GM12878 (cell line): ENCODE measurements around the gene CSAD. TPM values are rescaled to one million over a fixed set of nuclear protein-coding genes. Genes with fewer than 3 reads are reported as not detected.

Experiments used
- CBX5 ChIP-seq: sonication (generic); IDR thresholded peaks from 2 replicates; pipeline ENCODE4 v1.6.1; 2016; ENCODE audit warnings: low read depth, moderate library complexity, mild to moderate bottlenecking, inconsistent platforms
- CREM ChIP-seq: IDR thresholded peaks from 2 replicates; pipeline ENCODE4 v1.6.1; 2014; ENCODE audit warnings: antibody characterized with exemption, low read depth
- FOXK2 ChIP-seq: fragments of 450-650 bp; IDR thresholded peaks from 2 replicates; pipeline ENCODE4 v1.6.1; 2017; ENCODE audit warnings: mild to moderate bottlenecking, moderate library complexity
- IKZF1 ChIP-seq: fragments of 450-650 bp; conservative IDR thresholded peaks from 2 replicates; pipeline ENCODE4 v1.6.1; 2017; ENCODE audit warnings: antibody characterized with exemption, mild to moderate bottlenecking
- MTA2 ChIP-seq: fragments of 450-650 bp; IDR thresholded peaks from 2 replicates; pipeline ENCODE4 v1.6.1; 2016; ENCODE audit warnings: low read depth, mild to moderate bottlenecking, moderate library complexity
- MTA3 ChIP-seq: IDR thresholded peaks from 2 replicates; pipeline ENCODE4 v1.6.1; 2012; ENCODE audit warnings: low read length, inconsistent platforms, borderline replicate concordance
- NBN ChIP-seq: fragments of 450-650 bp; IDR thresholded peaks from 2 replicates; pipeline ENCODE4 v1.6.1; 2016
- PML ChIP-seq: IDR thresholded peaks from 2 replicates; pipeline ENCODE4 v1.6.1; 2012; ENCODE audit warnings: low read length, inconsistent platforms
- POLR2AphosphoS5 ChIP-seq: IDR thresholded peaks from 2 replicates; pipeline ENCODE4 v1.6.1; 2011; ENCODE audit warnings: mild to moderate bottlenecking, low read length, inconsistent platforms
- RB1 ChIP-seq: fragments of 450-650 bp; formaldehyde crosslinking; IDR thresholded peaks from 2 replicates; pipeline ENCODE4 v1.6.1; 2017; ENCODE audit warnings: mild to moderate bottlenecking, borderline replicate concordance
- RELA ChIP-seq: fragments of 450-650 bp; IDR thresholded peaks from 2 replicates; pipeline ENCODE4 v1.8.0; 2014; ENCODE audit warnings: borderline replicate concordance; ENCODE audit not compliant: partially characterized antibody
- RUNX3 ChIP-seq: IDR thresholded peaks from 2 replicates; pipeline ENCODE4 v1.6.1; 2012; ENCODE audit warnings: low read length, inconsistent platforms
- SIN3A ChIP-seq: IDR thresholded peaks from 2 replicates; pipeline ENCODE4 v1.6.1; 2012; ENCODE audit warnings: low read depth, low read length, improper control_type of control experiment
- SIX5 ChIP-seq: IDR thresholded peaks from 2 replicates; pipeline ENCODE4 v1.6.1; 2011; ENCODE audit warnings: mild to moderate bottlenecking, low read depth, low read length, moderate library complexity; ENCODE audit not compliant: severe bottlenecking
- SUZ12 ChIP-seq: fragments of 200-600 bp; sonication (generic); IDR thresholded peaks from one replicate; pipeline ENCODE4 v1.6.1; 2018; ENCODE audit warnings: antibody characterized with exemption, mild to moderate bottlenecking; ENCODE audit not compliant: unreplicated experiment
- TCF7 ChIP-seq: IDR thresholded peaks from 2 replicates; pipeline ENCODE4 v1.6.1; 2014; ENCODE audit warnings: antibody characterized with exemption, borderline replicate concordance
- WRNIP1 ChIP-seq: IDR thresholded peaks from 2 replicates; pipeline ENCODE4 v1.6.1; 2011; ENCODE audit warnings: low read depth, low read length, improper control_type of control experiment, borderline replicate concordance
- YBX1 ChIP-seq: fragments of 450-650 bp; IDR thresholded peaks from 2 replicates; pipeline ENCODE4 v1.6.1; 2016; ENCODE audit warnings: antibody characterized with exemption
- ZNF274 ChIP-seq: IDR thresholded peaks from one replicate; pipeline ENCODE4 v1.8.0; 2011; ENCODE audit not compliant: insufficient read length, insufficient read depth
- polyA plus RNA-seq, 11 experiments: library from polyadenylated mRNA; depleted of rRNA in 4 of 11; unstranded in 6 of 11; stranded (reverse) in 5 of 11; fragments of >200 nt; fragmentation: Nextera tagmentation in 4 of 11; fragmentation: Illumina TruSeq in 1 of 11; extraction: Ambion mirVana in 4 of 11; extraction: Trizol in 1 of 11; gene quantifications; 1 replicate in 1 of 11; 2 replicates in 10 of 11; pipeline versions ENCODE4 v1.2.1 to v1.2.3, GENCODE V29; 2011 to 2016; ENCODE audit warnings: inconsistent platforms in 2 of 11, missing spikeins in 2 of 11, low read depth in 1 of 11
- total RNA-seq, 4 experiments: library from RNA; depleted of rRNA in 3 of 4; stranded (reverse); fragments of >200 nt in 3 of 4; fragmentation: Illumina TruSeq in 1 of 4; extraction: Trizol in 1 of 4; gene quantifications; 2 replicates each; pipeline versions ENCODE4 v1.2.1 to v1.2.3, GENCODE V29; 2013 to 2021
- TF ChIP-seq, protein P1 (sequence below): fragments of 450-650 bp; formaldehyde crosslinking; IDR thresholded peaks from 2 replicates; pipeline ENCODE4 v1.4.0; 2022; ENCODE audit warnings: mild to moderate bottlenecking, moderate library complexity
- TF ChIP-seq, protein P2 (sequence below): fragments of 450-650 bp; formaldehyde crosslinking; IDR thresholded peaks from 2 replicates; pipeline ENCODE4 v1.4.0; 2020; ENCODE audit warnings: mild to moderate bottlenecking, moderate library complexity
- TF ChIP-seq, protein P3 (sequence below): fragments of 450-650 bp; IDR thresholded peaks from 2 replicates; pipeline ENCODE4 v1.6.1; 2016; ENCODE audit warnings: mild to moderate bottlenecking
- TF ChIP-seq, protein P4 (sequence below): IDR thresholded peaks from 2 replicates; pipeline ENCODE4 v1.6.1; 2012; ENCODE audit warnings: low read depth, low read length, improper control_type of control experiment
- TF ChIP-seq, protein P5 (sequence below): IDR thresholded peaks from 2 replicates; pipeline ENCODE4 v1.6.1; 2011; ENCODE audit warnings: low read depth, low read length, improper control_type of control experiment, borderline replicate concordance

The CSAD gene
- total and polyA plus RNA-seq, 10 of the 15 experiments (the other 5 are each of a cell fraction or from before 2014, with no cell fraction given), result 1.1 to 20.4 (median 6.2) TPM

DNA sequence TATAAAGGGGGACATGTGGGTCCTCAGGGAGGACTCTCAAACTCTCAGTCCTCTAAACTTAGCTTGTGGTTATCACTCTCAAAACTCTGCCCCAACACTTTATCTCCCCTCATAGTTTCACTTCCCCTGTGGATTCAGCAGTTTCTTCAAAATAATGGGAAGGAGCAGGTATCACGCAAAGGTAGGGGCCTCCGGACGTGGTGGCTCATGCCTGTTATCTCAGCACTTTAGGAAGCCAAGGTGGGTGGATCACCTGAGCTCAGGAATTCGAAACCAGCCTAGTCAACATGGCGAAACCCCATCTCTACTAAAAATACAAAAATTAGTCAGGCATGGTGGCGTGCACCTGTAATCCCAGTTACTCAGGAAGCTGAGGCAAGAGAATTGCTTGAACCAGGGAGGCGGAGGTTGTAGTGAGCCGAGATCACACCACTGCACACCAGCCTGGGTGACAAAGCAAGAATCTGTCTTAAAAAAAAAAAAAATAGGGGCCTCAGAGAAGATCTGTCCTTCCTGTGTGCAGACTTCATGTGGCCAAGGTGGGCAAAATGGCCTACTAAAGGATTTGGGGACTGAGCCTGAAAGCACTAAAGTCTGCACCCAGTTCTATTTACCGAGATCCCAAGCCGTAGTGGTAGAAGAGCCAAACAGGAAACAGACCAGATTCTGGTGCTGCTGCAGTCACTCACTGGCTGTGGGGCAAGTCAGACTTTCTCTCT lies 19.9 kb upstream of the CSAD start (continued):
- TF ChIP-seq, protein P1, sequence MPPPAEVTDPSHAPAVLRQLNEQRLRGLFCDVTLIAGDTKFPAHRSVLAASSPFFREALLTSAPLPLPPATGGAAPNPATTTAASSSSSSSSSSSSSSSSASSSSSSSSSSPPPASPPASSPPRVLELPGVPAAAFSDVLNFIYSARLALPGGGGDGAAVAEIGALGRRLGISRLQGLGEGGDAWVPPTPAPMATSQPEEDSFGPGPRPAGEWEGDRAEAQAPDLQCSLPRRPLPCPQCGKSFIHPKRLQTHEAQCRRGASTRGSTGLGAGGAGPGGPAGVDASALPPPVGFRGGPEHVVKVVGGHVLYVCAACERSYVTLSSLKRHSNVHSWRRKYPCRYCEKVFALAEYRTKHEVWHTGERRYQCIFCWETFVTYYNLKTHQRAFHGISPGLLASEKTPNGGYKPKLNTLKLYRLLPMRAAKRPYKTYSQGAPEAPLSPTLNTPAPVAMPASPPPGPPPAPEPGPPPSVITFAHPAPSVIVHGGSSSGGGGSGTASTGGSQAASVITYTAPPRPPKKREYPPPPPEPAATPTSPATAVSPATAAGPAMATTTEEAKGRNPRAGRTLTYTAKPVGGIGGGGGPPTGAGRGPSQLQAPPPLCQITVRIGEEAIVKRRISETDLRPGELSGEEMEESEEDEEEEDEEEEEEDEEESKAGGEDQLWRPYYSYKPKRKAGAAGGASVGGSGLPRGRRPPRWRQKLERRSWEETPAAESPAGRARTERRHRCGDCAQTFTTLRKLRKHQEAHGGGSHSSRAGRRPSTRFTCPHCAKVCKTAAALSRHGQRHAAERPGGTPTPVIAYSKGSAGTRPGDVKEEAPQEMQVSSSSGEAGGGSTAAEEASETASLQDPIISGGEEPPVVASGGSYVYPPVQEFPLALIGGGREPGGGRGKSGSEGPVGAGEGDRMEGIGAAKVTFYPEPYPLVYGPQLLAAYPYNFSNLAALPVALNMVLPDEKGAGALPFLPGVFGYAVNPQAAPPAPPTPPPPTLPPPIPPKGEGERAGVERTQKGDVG (CRISPR knock-in tag), result no peak
- TF ChIP-seq FOXK2, result no peak
- TF ChIP-seq RB1, result no peak
- TF ChIP-seq SUZ12, result no peak
- no peak for TF ChIP-seq YBX1
- TF ChIP-seq WRNIP1, result no peak
- TF ChIP-seq PML, result peak; percentile 72; the same call in 1 of the 2 replicates
- peak; percentile 78 for TF ChIP-seq CREM
- TF ChIP-seq, protein P2, sequence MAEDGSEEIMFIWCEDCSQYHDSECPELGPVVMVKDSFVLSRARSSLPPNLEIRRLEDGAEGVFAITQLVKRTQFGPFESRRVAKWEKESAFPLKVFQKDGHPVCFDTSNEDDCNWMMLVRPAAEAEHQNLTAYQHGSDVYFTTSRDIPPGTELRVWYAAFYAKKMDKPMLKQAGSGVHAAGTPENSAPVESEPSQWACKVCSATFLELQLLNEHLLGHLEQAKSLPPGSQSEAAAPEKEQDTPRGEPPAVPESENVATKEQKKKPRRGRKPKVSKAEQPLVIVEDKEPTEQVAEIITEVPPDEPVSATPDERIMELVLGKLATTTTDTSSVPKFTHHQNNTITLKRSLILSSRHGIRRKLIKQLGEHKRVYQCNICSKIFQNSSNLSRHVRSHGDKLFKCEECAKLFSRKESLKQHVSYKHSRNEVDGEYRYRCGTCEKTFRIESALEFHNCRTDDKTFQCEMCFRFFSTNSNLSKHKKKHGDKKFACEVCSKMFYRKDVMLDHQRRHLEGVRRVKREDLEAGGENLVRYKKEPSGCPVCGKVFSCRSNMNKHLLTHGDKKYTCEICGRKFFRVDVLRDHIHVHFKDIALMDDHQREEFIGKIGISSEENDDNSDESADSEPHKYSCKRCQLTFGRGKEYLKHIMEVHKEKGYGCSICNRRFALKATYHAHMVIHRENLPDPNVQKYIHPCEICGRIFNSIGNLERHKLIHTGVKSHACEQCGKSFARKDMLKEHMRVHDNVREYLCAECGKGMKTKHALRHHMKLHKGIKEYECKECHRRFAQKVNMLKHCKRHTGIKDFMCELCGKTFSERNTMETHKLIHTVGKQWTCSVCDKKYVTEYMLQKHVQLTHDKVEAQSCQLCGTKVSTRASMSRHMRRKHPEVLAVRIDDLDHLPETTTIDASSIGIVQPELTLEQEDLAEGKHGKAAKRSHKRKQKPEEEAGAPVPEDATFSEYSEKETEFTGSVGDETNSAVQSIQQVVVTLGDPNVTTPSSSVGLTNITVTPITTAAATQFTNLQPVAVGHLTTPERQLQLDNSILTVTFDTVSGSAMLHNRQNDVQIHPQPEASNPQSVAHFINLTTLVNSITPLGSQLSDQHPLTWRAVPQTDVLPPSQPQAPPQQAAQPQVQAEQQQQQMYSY, result no peak
- TF ChIP-seq TCF7, result no peak
- TF ChIP-seq RELA, result no peak
- TF ChIP-seq IKZF1, result peak; percentile 100
- peak; percentile 91 for TF ChIP-seq NBN
- TF ChIP-seq, protein P3, sequence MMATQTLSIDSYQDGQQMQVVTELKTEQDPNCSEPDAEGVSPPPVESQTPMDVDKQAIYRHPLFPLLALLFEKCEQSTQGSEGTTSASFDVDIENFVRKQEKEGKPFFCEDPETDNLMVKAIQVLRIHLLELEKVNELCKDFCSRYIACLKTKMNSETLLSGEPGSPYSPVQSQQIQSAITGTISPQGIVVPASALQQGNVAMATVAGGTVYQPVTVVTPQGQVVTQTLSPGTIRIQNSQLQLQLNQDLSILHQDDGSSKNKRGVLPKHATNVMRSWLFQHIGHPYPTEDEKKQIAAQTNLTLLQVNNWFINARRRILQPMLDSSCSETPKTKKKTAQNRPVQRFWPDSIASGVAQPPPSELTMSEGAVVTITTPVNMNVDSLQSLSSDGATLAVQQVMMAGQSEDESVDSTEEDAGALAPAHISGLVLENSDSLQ, result peak; percentile 70
- no peak for TF ChIP-seq SIX5
- TF ChIP-seq CBX5, result no peak
- TF ChIP-seq, protein P4, sequence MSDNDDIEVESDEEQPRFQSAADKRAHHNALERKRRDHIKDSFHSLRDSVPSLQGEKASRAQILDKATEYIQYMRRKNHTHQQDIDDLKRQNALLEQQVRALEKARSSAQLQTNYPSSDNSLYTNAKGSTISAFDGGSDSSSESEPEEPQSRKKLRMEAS, result no peak
- peak; percentile 90 for TF ChIP-seq MTA2
- TF ChIP-seq, protein P5, sequence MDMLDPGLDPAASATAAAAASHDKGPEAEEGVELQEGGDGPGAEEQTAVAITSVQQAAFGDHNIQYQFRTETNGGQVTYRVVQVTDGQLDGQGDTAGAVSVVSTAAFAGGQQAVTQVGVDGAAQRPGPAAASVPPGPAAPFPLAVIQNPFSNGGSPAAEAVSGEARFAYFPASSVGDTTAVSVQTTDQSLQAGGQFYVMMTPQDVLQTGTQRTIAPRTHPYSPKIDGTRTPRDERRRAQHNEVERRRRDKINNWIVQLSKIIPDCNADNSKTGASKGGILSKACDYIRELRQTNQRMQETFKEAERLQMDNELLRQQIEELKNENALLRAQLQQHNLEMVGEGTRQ, result no peak
- no peak for TF ChIP-seq ZNF274
- no peak for TF ChIP-seq SIN3A
- TF ChIP-seq MTA3, result peak; percentile 95
- no peak for TF ChIP-seq POLR2AphosphoS5
- TF ChIP-seq RUNX3, result peak; percentile 97
